ENCODE results near the gene ZRANB3. TPM values are rescaled to one million over a fixed set of nuclear protein-coding genes. Genes with fewer than 3 reads are reported as not detected.

Gene ZRANB3
- total RNA-seq: 7.1 and 12.2 TPM in 2 replicates

GRCh38 chr2:135530313-135531230 is at the start of gene ZRANB3:
Gene ZRANB3, minus strand, starts transcription at chr2:135531218.

DNA sequence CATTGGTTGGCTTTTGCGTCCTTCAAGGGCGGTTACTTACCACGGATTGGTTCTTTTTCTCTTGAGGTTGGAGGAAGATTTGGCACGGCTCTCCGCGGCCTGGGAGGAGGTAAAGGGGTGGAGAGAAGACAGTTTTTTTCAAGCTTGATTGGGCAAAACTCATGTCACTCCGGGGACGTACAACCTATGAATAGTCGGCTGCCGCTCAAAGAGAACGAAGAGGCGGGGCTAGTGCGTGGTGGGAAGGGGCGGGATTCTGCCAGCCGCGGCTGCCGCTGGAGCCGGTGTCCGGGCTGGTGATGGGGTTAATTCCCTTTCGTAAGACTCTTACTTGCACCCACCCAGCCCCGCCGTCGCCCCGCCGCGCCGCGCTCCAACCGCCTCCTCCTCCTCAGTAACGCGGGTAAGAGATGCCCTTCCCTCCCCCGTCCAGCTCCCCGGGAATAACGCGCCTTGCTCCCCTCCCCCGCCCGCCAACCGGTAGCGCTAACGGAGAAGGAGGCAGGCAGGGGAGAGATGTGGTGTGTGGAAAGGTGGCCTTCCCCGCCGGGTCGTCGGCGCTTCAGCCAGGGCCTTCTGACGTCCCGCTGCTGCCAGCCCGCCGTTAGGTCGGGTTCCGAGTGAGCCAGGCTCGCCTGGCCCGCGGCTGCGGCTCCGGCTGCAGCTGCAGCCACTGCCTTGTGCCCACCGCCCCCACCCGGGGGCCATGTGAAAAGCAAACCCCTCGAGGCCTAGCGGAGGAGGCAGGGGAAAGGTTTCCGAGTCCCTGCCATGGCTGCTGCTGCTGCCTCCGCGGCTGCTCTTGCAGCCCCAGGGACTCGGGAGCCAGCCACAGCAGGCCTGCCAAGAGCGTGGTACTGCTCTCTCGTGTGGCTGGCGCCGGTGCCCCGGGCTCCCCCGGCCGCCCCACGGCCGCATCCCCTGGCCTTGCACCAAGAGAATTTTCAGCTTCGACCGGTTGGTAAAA is 496 bp upstream of the ZRANB3 start, which contains the start of gene R3HDM1:
Gene R3HDM1 (plus strand): TSS at position 254 of the 967 bp plus-strand sequence. CDS start 73,362 bp downstream, outside the sequence.

Other genes starting within 250 kb of the ZRANB3 start
- 7.1 and 18.0 TPM in 2 replicates for gene R3HDM1, start 266 bp upstream of the ZRANB3 start, total RNA-seq
- gene UBXN4, start 210.6 kb upstream of the ZRANB3 start, total RNA-seq: 65.3 and 82.4 TPM in 2 replicates